Epithelial cell of esophagus (primary cell): ENCODE data around the gene EMCN.
"Not testable (repeated sequence)": the region's sequence is repeated elsewhere in the genome, so short reads cannot be mapped to it uniquely, and the experiment has no call there.

Source experiments
- DNase-seq: peaks from one replicate; pipeline ENCODE4 v3.0.0; 2010; ENCODE audit warnings: low read depth
- H3K4me3 ChIP-seq: 2 replicates; pipeline ENCODE4 v1.5.1; 2011; ENCODE audit warnings: mild to moderate bottlenecking, low read length, control low read depth
- TF ChIP-seq, protein P1 (sequence below): IDR thresholded peaks from 2 replicates; pipeline ENCODE4 v1.5.1; 2011; ENCODE audit warnings: low read depth, mild to moderate bottlenecking, low read length, control low read depth, inconsistent platforms; ENCODE audit not compliant: insufficient read depth; ENCODE audit errors: missing control alignments

Gene EMCN

DNA sequence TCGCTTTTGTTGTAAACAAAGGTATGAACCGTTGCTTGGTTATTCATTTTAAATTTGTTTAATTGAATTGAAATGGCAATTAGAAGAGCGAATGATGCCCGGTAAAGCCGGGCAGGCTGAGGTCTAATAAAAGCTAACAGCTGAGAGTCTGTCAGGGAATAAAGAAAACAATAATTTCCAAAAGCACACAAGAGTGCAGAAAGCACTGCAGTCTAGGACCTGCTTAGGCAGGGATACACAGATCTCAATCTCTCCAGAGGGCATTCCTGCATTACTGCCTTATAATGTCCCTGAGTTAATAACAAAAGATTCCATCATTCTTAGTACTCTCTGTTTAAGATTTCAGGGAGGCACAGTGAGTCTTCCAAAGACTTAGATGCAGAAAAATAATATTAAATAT lies 27.6 kb upstream of the EMCN start:
- H3K4me3 ChIP-seq, result no peak overlapping the region
- TF ChIP-seq, protein P1, sequence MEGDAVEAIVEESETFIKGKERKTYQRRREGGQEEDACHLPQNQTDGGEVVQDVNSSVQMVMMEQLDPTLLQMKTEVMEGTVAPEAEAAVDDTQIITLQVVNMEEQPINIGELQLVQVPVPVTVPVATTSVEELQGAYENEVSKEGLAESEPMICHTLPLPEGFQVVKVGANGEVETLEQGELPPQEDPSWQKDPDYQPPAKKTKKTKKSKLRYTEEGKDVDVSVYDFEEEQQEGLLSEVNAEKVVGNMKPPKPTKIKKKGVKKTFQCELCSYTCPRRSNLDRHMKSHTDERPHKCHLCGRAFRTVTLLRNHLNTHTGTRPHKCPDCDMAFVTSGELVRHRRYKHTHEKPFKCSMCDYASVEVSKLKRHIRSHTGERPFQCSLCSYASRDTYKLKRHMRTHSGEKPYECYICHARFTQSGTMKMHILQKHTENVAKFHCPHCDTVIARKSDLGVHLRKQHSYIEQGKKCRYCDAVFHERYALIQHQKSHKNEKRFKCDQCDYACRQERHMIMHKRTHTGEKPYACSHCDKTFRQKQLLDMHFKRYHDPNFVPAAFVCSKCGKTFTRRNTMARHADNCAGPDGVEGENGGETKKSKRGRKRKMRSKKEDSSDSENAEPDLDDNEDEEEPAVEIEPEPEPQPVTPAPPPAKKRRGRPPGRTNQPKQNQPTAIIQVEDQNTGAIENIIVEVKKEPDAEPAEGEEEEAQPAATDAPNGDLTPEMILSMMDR, result no peak
- DNase-seq, result no peak

DNA sequence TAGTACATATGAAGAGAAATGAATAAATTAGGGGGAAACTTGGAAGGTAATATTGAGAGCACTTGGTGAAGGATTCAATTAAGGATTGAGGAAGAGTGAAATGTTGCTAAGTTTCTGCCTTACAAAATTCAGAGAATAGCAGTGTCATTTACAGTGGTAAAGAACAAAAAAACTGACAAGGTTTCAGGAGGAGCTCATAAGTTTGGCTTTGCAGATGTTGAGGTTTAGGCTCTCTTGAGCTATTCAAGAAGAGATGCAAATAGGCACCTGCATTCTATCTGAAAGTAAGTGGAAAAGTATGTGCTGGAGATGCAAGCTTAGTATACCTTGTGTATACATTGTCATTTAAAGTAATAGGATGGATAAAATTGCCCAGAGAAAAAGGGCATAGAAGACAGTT lies 22.3 kb upstream of the EMCN start:
- no peak for DNase-seq
- no peak overlapping the region for H3K4me3 ChIP-seq
- TF ChIP-seq, protein P1, result no peak

DNA sequence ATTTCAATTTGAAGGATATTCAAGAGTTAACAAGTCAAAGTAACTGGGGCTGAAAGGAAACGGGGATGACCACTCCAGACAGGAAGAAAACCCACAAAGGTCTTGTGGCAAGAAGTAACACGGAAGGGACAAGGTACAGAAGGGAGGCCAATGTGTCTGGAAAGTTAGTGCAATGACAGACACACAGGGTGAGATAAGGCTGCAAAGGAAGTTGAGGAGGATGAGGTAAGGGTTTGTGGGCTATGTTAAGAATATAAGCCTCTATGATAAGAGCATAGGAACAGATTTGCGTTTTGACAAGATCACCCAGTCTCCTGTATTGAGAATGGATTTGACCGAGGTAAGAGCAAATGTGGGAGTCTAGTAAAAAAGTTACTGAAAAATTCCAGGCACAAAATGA lies 21.9 kb upstream of the EMCN start:
- TF ChIP-seq, protein P1, result no peak
- no peak overlapping the region for H3K4me3 ChIP-seq
- no peak for DNase-seq

DNA sequence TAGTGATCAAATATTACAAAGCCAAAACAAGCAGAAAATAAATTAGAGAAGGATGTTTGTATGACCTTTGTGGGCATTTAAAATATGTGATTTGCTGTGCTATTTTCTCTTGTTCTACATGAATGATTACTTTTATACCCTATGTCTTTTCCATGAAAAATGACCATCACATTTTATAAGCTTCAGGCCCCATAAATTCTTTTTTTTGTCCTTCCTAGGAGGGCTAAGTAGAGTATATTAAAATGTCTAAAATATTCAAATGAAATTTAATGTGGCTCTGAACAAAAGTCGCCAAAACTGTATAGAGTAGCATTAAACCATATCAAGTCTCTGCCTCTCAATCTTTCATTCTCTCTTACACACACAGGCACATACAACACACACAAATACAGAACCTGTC lies 15.9 kb upstream of the EMCN start:
- H3K4me3 ChIP-seq, result no peak overlapping the region
- no peak for DNase-seq
- TF ChIP-seq, protein P1, result no peak

DNA sequence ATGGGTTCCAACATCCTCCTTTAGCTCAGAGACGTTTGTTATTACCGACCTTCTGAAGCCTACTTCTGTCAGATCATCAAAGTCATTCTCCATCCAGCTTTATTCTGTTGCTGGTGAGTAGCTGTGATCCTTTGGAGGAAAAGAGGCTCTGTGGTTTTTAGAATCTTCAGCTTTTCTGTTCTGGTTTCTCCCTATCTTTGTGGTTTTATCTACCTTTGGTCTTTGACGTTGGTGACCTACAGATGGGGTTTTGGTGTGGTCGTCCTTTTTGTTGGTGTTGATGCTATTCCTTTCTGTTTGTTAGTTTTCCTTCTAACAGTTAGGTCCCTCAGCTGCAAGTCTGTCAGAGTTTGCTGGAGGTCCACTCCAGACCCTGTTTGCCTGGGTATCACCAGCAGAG lies 12.3 kb upstream of the EMCN start:
- not testable (repeated sequence) for DNase-seq, H3K4me3 ChIP-seq

DNA sequence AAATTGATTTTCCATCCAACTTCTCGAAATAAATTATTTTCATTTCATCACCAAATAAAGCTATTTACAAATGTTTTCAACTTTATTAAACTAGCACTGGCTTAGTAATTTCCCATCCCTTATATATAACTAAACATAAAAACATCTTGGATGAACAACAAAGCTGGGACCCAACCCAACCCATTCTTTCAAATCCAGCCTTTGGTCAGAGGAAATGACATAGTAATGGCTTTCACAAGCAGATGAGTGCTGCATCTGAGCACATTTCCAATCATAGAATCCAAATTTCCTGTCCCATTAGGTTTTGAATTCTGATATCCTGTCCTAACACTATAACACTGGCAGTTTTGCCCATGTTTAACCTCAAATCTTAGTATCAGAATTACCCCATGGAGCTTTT lies 7.9 kb upstream of the EMCN start:
- DNase-seq, result no peak
- TF ChIP-seq, protein P1, result no peak

DNA sequence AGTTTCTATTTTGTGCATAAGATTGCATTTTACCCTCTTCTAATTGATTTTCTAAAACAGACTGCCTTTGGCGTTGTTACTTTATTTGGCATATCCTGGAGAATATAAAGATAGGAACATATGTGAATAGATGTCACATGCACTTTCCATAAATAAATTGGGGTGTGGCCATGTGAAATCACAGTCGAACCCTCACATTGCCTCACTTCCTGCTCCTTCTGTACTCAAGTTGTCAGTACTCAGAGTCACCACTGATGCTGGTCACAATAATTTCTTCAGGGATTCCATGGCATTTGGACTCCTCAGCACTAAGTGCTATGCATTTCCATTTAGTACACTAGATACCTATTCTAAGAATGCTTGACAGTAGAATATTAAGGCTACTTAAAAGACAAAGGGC lies 1.4 kb upstream of the EMCN start:
- no peak overlapping the region for H3K4me3 ChIP-seq
- TF ChIP-seq, protein P1, result no peak
- no peak for DNase-seq

More for the DNA sequence above, 7.9 kb upstream of the EMCN start:
- H3K4me3 ChIP-seq, result no peak overlapping the region

DNA sequence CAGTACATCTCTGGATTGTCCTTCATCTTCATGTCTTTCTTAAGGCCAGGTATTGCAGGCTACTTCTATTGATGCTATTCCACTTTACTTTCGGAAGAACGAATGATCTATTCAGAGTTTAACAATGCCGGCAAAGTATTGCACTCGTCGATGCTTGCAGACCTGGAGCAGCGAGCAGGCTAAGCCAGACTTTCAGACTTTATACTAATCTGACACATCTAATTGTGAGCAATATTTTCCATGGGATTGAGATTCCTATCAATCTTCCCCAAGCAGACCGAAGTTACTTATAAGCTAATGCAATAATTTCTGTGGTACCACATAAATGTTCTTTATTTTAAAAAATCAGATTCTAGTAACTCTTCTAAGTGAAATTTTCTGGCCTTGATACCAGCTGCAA lies 1.6 kb downstream of the EMCN start:
- DNase-seq, result no peak
- no peak overlapping the region for H3K4me3 ChIP-seq
- TF ChIP-seq, protein P1, result no peak
